ENCODE data around the gene HOXB2.

- TF ChIP-seq EZH2 (IDR thresholded peaks at IDR 0.05) (no peak), POLR2AphosphoS5 (IDR thresholded peaks at IDR 0.05; ENCODE audit: borderline replicate concordance, low read depth, low read length) (no peak)
Observed at GRCh38 chr17:48528936-48529682, 15.8 kb downstream of the HOXB2 start.
